Neuronal stem cell (in vitro differentiated cells): ENCODE results near the gene MRPL14.

Experiments
- DNase-seq: peaks from one replicate; pipeline ENCODE4 v3.0.0-alpha.2; 2013; ENCODE audit warnings: low spot score
- H2AFZ ChIP-seq: one replicate; pipeline ENCODE4 v1.6.1; 2013; ENCODE audit warnings: mild to moderate bottlenecking, low read length, inconsistent platforms
- H2AK5ac ChIP-seq: 2 replicates; pipeline ENCODE4 v1.6.1; 2013; ENCODE audit warnings: low read depth, mild to moderate bottlenecking, inconsistent platforms, low read length, moderate library complexity, mixed read lengths
- H2BK120ac ChIP-seq: 2 replicates; pipeline ENCODE4 v1.6.1; 2013; ENCODE audit warnings: low read depth, mild to moderate bottlenecking, inconsistent platforms, low read length, moderate library complexity, mixed read lengths
- H2BK12ac ChIP-seq: one replicate; pipeline ENCODE4 v1.6.1; 2013; ENCODE audit warnings: low read length, inconsistent platforms
- H2BK15ac ChIP-seq: 2 replicates; pipeline ENCODE4 v1.6.1; 2013; ENCODE audit warnings: mild to moderate bottlenecking, low read length, inconsistent platforms, mixed read lengths
- H2BK5ac ChIP-seq: one replicate; pipeline ENCODE4 v1.6.1; 2013; ENCODE audit warnings: inconsistent platforms, mild to moderate bottlenecking, low read length, moderate library complexity
- H3K14ac ChIP-seq: one replicate; pipeline ENCODE4 v1.6.1; 2013; ENCODE audit warnings: low read length, inconsistent platforms
- H3K18ac ChIP-seq: 2 replicates; pipeline ENCODE4 v1.6.1; 2013; ENCODE audit warnings: low read length, inconsistent platforms
- H3K23ac ChIP-seq: 2 replicates; pipeline ENCODE4 v1.6.1; 2013; ENCODE audit warnings: low read depth, mild to moderate bottlenecking, mixed read lengths, low read length, inconsistent platforms; ENCODE audit not compliant: poor library complexity
- H3K27ac ChIP-seq: replicated peaks from 3 replicates; pipeline ENCODE4 v1.5.1; 2013; ENCODE audit warnings: low read length, inconsistent platforms
- H3K27me3 ChIP-seq, 3 experiments: 2 replicates each; pipeline ENCODE4 v1.6.1; 2013; ENCODE audit warnings: low read length in 3 of 3, mild to moderate bottlenecking in 2 of 3, inconsistent platforms in 1 of 3, low read depth in 1 of 3, mixed read lengths in 1 of 3, moderate library complexity in 1 of 3; ENCODE audit not compliant: control insufficient read depth in 3 of 3, insufficient read depth in 3 of 3
- H3K36me3 ChIP-seq, 2 donors: replicated peaks in 1 of 2; 2 replicates each; pipeline ENCODE4 v1.6.1; 2013; ENCODE audit warnings: low read length in 2 of 2; ENCODE audit not compliant: control insufficient read depth in 2 of 2, insufficient read depth in 2 of 2
- H3K4ac ChIP-seq: 2 replicates; pipeline ENCODE4 v1.6.1; 2013; ENCODE audit warnings: inconsistent platforms, mild to moderate bottlenecking, low read length, moderate library complexity
- H3K4me1 ChIP-seq, 2 donors: 1 replicate in 1 of 2; 2 replicates in 1 of 2; pipeline ENCODE4 v1.6.1; 2013; ENCODE audit warnings: low read length in 2 of 2, low read depth in 1 of 2; ENCODE audit not compliant: control insufficient read depth in 2 of 2, insufficient read depth in 1 of 2
- H3K4me2 ChIP-seq: one replicate; pipeline ENCODE4 v1.6.1; 2013; ENCODE audit warnings: mild to moderate bottlenecking, low read length, inconsistent platforms; ENCODE audit not compliant: insufficient read depth, poor library complexity, severe bottlenecking
- H3K4me3 ChIP-seq, 2 donors: 2 replicates each; pipeline ENCODE4 v1.5.1; 2013; ENCODE audit warnings: low read length in 2 of 2, mild to moderate bottlenecking in 2 of 2, inconsistent platforms in 1 of 2, moderate library complexity in 1 of 2
- H3K79me1 ChIP-seq: one replicate; pipeline ENCODE4 v1.6.1; 2013; ENCODE audit warnings: low read depth, mild to moderate bottlenecking, inconsistent platforms, low read length, moderate library complexity
- H3K9ac ChIP-seq: one replicate; pipeline ENCODE4 v1.6.1; 2013; ENCODE audit warnings: mild to moderate bottlenecking, low read depth, low read length, inconsistent platforms; ENCODE audit not compliant: poor library complexity
- H3K9me3 ChIP-seq, 2 donors: replicated peaks in 1 of 2; 2 replicates each; pipeline versions ENCODE3 to v1.6.1; 2013; ENCODE audit warnings: low read length in 2 of 2, mild to moderate bottlenecking in 2 of 2, inconsistent platforms in 1 of 2, low read depth in 1 of 2, mixed read lengths in 1 of 2, moderate library complexity in 1 of 2; ENCODE audit not compliant: control insufficient read depth in 2 of 2, insufficient read depth in 1 of 2
- H4K8ac ChIP-seq: one replicate; pipeline ENCODE4 v1.6.1; 2013; ENCODE audit warnings: low read depth, mild to moderate bottlenecking, inconsistent platforms, low read length, moderate library complexity
- H4K91ac ChIP-seq: one replicate; pipeline ENCODE4 v1.6.1; 2013; ENCODE audit warnings: low read length, low read depth, mild to moderate bottlenecking, inconsistent platforms; ENCODE audit not compliant: poor library complexity
- WGBS, 2 donors: extraction: QIAGEN DNeasy Blood & Tissue Kit; methylation state at CpG; one replicate each; pipeline ENCODE4 v1.1.7; 2013; ENCODE audit warnings: missing lambda C conversion rate in 2 of 2, mixed read lengths in 1 of 2; ENCODE audit not compliant: insufficient read length in 2 of 2, insufficient replicate concordance in 1 of 2; ENCODE audit errors: extremely low coverage in 2 of 2; 5-methylcytosine and 5-hydroxymethylcytosine counted together

Gene MRPL14

DNA sequence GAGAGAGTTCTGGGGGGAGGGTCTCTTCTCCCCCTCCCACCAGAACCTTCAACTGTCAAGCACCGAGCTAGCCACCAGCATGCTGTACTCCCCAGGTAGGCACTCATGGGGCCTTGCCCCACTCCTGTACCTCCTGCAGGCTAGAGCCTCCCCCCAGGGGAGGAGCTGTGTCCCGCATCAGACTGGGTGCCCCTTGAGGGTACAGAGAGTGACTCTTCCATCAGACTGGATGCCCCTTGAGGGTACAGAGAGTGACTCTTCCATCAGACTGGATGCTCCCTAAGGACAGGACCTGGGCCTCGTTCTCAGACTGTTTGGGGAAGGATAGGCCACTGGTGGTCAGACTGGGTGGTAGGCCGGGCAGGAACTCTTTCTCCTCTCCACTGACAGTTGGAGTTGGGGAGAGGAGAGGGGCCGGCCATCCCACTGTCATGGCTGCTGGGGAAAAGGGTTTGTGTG lies 31.5 kb upstream of the MRPL14 start, which contains the start of gene CAPN11:
Gene CAPN11 (plus strand): TSS at position 51 of the 459 bp plus-strand sequence. CDS start 29 bp downstream, at position 80.
- Histone ChIP-seq H3K4me2 (no peak within 1 kb of the TSS), H3K27me3 (no peaks in the 10 kb centered on the region), H3K23ac (no peak within 1 kb of the TSS), H2BK5ac (peak within 1 kb of the TSS; percentile 61), H2AFZ (no peak within 1 kb of the TSS), H4K8ac (no peak within 1 kb of the TSS), H2BK12ac (no peak within 1 kb of the TSS), H3K18ac (peak within 1 kb of the TSS; percentile 42), H3K79me1 (peaks cover 4% of the 10 kb centered on the region), H3K14ac (no peak within 1 kb of the TSS), H3K9me3 (peaks cover 0 to 2% of the 10 kb centered on the region in 2 donors), H4K91ac (no peak within 1 kb of the TSS), H3K9ac (peak within 1 kb of the TSS; percentile 0), H2BK15ac (peak within 1 kb of the TSS; percentile 75), H2AK5ac (peak within 1 kb of the TSS; percentile 73), H3K4ac (no peak within 1 kb of the TSS), H3K27ac (no peak within 1 kb of the TSS), H3K4me3 (no peak within 1 kb of the TSS), H2BK120ac (peak within 1 kb of the TSS; percentile 31), H3K36me3 (peaks cover 0 to 5% of the 10 kb centered on the region in 2 donors), H3K4me1 (peaks cover 7 to 11% of the 10 kb centered on the region in 2 donors)
- WGBS, 2 donors: no CpG with 5 or more reads among the region's 5 CpGs
- no peak for DNase-seq

DNA sequence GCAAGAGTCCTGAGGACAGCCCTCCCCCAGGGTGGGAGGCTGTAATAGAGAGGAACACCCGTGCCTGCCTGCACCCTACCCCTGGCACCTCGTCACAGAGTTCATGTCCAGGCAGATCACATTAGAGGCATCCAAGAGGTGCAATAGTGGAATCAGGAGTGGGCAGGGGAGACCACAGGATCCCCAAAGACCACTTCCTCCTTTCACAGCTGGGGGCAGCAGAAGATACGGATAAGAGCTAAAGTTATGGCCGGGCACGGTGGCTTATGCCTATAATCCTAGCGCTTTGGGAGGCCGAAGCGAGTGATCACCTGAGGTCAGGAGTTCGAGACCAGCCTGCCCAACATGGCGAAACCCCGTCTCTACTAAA lies 29.9 kb upstream of the MRPL14 start:
- no peak overlapping the region for H4K91ac ChIP-seq
- no peak for DNase-seq
- H2BK120ac ChIP-seq: no peak overlapping the region
- H3K4me1 ChIP-seq: peaks cover 2% of the 10 kb centered on the region in 2 donors
- H2BK12ac ChIP-seq: no peak overlapping the region
- no peak overlapping the region for H3K27ac ChIP-seq
- H3K9ac ChIP-seq: no peak overlapping the region
- no peak overlapping the region for H2BK15ac ChIP-seq
- H3K4me3 ChIP-seq: no peak overlapping the region
- peaks cover 6 to 7% of the 10 kb centered on the region in 2 donors for H3K36me3 ChIP-seq
- WGBS, 2 donors: no CpG with 5 or more reads among the region's 11 CpGs
- H3K4me2 ChIP-seq: no peak overlapping the region
- H3K79me1 ChIP-seq: peaks cover 4% of the 10 kb centered on the region
- H3K18ac ChIP-seq: peak overlapping the region; percentile 35
- H3K23ac ChIP-seq: no peak overlapping the region
- H2AK5ac ChIP-seq: peak overlapping the region; percentile 70
- H2AFZ ChIP-seq: no peak overlapping the region
- no peak overlapping the region for H2BK5ac ChIP-seq
- H4K8ac ChIP-seq: no peak overlapping the region
- H3K27me3 ChIP-seq: no peaks in the 10 kb centered on the region
- H3K14ac ChIP-seq: peak overlapping the region; percentile 90
- H3K4ac ChIP-seq: no peak overlapping the region
- H3K9me3 ChIP-seq: peaks cover 0 to 2% of the 10 kb centered on the region in 2 donors

DNA sequence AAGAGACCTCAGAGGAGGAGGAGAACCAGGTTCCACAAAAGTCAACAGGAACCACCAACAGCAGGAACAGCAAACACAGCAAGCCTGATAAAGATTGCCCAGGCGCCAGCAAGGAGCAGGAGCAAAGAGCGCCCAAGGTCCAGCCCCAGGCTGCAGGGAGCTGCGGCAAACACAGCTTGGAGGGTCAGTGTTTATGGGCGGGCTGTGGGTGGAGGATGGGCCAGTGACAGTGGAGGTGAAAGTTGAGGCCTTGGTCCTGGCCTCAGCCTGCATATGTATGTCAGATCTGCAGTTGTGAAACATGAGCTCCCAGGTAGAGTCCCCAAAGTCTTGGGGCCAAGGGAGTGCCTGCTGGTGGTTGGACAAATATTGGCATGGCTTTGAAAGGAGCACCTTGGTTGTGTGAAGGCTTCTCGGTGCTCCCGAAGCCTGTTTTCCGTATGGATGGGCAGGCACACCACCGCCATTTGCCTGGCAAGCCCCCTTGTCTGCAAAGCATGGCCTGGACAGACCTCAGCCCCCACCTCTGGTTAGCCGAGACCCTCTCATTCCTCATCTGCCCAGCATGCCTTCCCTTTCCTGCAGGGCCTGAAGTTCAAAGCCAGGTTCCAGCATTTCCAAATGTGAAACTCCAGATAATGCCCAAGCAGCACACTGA lies 29.4 kb upstream of the MRPL14 start:
- no peak overlapping the region for H3K27ac ChIP-seq
- DNase-seq: no peak

DNA sequence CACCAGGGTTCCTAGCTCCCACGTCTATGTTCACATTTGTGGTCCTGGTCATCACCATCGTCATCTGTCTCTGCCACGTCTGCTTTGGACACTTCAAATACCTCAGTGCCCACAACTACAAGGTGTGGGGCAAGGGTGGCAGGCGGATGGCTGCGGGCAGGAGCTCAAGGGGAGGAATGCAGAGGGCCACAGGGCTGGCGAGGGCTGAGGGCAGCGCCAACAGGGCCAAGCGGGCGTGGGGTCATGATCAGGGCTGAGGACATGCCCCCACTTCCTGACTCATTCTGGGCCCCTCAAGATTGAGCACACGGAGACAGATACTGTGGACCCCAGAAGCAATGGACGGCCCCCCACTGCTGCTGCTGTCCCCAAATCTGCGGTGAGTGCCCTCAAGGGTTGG lies 26.8 kb upstream of the MRPL14 start:
- H3K14ac ChIP-seq: peak overlapping the region; percentile 38
- no peak overlapping the region for H2BK120ac ChIP-seq
- no peak for DNase-seq
- no peak overlapping the region for H3K4me3 ChIP-seq
- peaks cover 0 to 4% of the 10 kb centered on the region in 2 donors for H3K4me1 ChIP-seq
- no CpG with 5 or more reads among the region's 12 CpGs for WGBS, 2 donors
- no peak overlapping the region for H3K4ac ChIP-seq
- H3K79me1 ChIP-seq: peaks cover 4% of the 10 kb centered on the region
- H4K91ac ChIP-seq: no peak overlapping the region
- no peak overlapping the region for H2AK5ac ChIP-seq
- peak overlapping the region; percentile 80 for H3K9ac ChIP-seq
- H4K8ac ChIP-seq: no peak overlapping the region
- H3K9me3 ChIP-seq: peaks cover 0 to 2% of the 10 kb centered on the region in 2 donors
- H3K23ac ChIP-seq: peak overlapping the region; percentile 85
- peaks cover 13 to 18% of the 10 kb centered on the region in 2 donors for H3K36me3 ChIP-seq
- H3K27ac ChIP-seq: no peak overlapping the region
- H2BK12ac ChIP-seq: no peak overlapping the region
- H2AFZ ChIP-seq: no peak overlapping the region
- no peak overlapping the region for H3K18ac ChIP-seq
- no peak overlapping the region for H3K4me2 ChIP-seq
- no peak overlapping the region for H2BK15ac ChIP-seq
- no peak overlapping the region for H2BK5ac ChIP-seq
- no peaks in the 10 kb centered on the region for H3K27me3 ChIP-seq

More for the DNA sequence above, 29.4 kb upstream of the MRPL14 start:
- H3K4ac ChIP-seq: no peak overlapping the region
- peaks cover 2 to 4% of the 10 kb centered on the region in 2 donors for H3K4me1 ChIP-seq
- whole genome bisulfite sequencing, 2 donors: no CpG with 5 or more reads among the region's 9 CpGs
- no peak overlapping the region for H2BK5ac ChIP-seq
- H2AK5ac ChIP-seq: peak overlapping the region; percentile 70
- H2AFZ ChIP-seq: no peak overlapping the region
- no peak overlapping the region for H2BK15ac ChIP-seq
- peaks cover 0 to 2% of the 10 kb centered on the region in 2 donors for H3K9me3 ChIP-seq
- H3K4me3 ChIP-seq: no peak overlapping the region
- H3K36me3 ChIP-seq: peaks cover 6 to 7% of the 10 kb centered on the region in 2 donors
- no peak overlapping the region for H2BK120ac ChIP-seq
- H3K23ac ChIP-seq: no peak overlapping the region
- peak overlapping the region; percentile 67 for H3K18ac ChIP-seq
- H3K4me2 ChIP-seq: no peak overlapping the region
- H3K9ac ChIP-seq: peak overlapping the region; percentile 24
- no peak overlapping the region for H4K91ac ChIP-seq
- H3K79me1 ChIP-seq: peaks cover 4% of the 10 kb centered on the region
- H3K27me3 ChIP-seq: no peaks in the 10 kb centered on the region
- no peak overlapping the region for H2BK12ac ChIP-seq
- no peak overlapping the region for H4K8ac ChIP-seq
- H3K14ac ChIP-seq: peak overlapping the region; percentile 90
